Naive thymus-derived CD4-positive, alpha-beta T cell (primary cell): ENCODE results near the gene GNAO1. TPM values are rescaled to one million over a fixed set of nuclear protein-coding genes. Genes with fewer than 3 reads are reported as not detected.

Experiments used
- ATAC-seq: fragments of 150-1000 bp; cut with Tn5 transposase; 2 replicates; pipeline ENCODE4 v1.10.0; 2021; ENCODE audit warnings: mild to moderate bottlenecking, moderate library complexity
- CTCF ChIA-PET: fragments of 350-600 bp; sonication (Branson Sonifier 250); formaldehyde crosslinking; loops from one replicate; lab custom pipeline; 2021; ENCODE audit warnings: antibody characterized with exemption; lab: Charles Lee
- POLR2A ChIA-PET: fragments of 350-600 bp; sonication (Branson Sonifier 250); formaldehyde crosslinking; loops from one replicate; lab custom pipeline; 2021; ENCODE audit warnings: antibody characterized with exemption, inconsistent platforms; lab: Charles Lee
- DNase-seq, 9 donors: peaks; one replicate each; pipeline versions ENCODE4 v3.0.0 to v3.0.0-alpha.2; 2020 to 2022; ENCODE audit warnings: mixed read lengths in 1 of 9
- H3K27ac ChIP-seq: one replicate; pipeline ENCODE4 v1.7.0; 2013; ENCODE audit warnings: mild to moderate bottlenecking, low read depth, low read length, moderate library complexity
- H3K27me3 ChIP-seq, 2 donors: one replicate each; pipeline ENCODE4 v1.7.0; 2013; ENCODE audit warnings: low read length in 2 of 2, mild to moderate bottlenecking in 2 of 2, moderate library complexity in 2 of 2; ENCODE audit not compliant: control insufficient read depth in 2 of 2, insufficient read depth in 2 of 2
- H3K36me3 ChIP-seq, 3 experiments: 1 replicate in 2 of 3; 2 replicates in 1 of 3; pipeline ENCODE4 v1.7.0; 2013; ENCODE audit warnings: low read length in 3 of 3, mild to moderate bottlenecking in 3 of 3, moderate library complexity in 1 of 3; ENCODE audit not compliant: insufficient read depth in 3 of 3, control insufficient read depth in 2 of 3
- H3K4me1 ChIP-seq, 2 donors: one replicate each; pipeline ENCODE4 v1.7.0; 2013; ENCODE audit warnings: low read length in 2 of 2, mild to moderate bottlenecking in 2 of 2, moderate library complexity in 1 of 2; ENCODE audit not compliant: control insufficient read depth in 2 of 2, insufficient read depth in 2 of 2
- H3K4me3 ChIP-seq: 2 replicates; pipeline ENCODE4 v1.7.0; 2013; ENCODE audit warnings: mild to moderate bottlenecking, low read length
- H3K9me3 ChIP-seq, 3 experiments: 1 replicate in 2 of 3; 2 replicates in 1 of 3; pipeline ENCODE4 v1.7.0; 2013; ENCODE audit warnings: low read length in 3 of 3; ENCODE audit not compliant: control insufficient read depth in 2 of 3
- H3K27ac Mint-ChIP-seq, 9 donors: one replicate each; pipeline ENCODE4 v1.8.0; 2020 to 2022; ENCODE audit warnings: mixed read lengths in 9 of 9, mild to moderate bottlenecking in 8 of 9, moderate library complexity in 5 of 9, inconsistent platforms in 2 of 9
- H3K27me3 Mint-ChIP-seq, 5 donors: one replicate each; pipeline ENCODE4 v1.8.0; 2021 to 2022; ENCODE audit warnings: mixed read lengths in 5 of 5, mild to moderate bottlenecking in 1 of 5
- H3K36me3 Mint-ChIP-seq, 5 donors: one replicate each; pipeline ENCODE4 v1.8.0; 2020 to 2022; ENCODE audit warnings: mixed read lengths in 5 of 5, mild to moderate bottlenecking in 3 of 5, inconsistent platforms in 1 of 5
- H3K4me1 Mint-ChIP-seq, 7 donors: one replicate each; pipeline ENCODE4 v1.8.0; 2020 to 2022; ENCODE audit warnings: mixed read lengths in 7 of 7, mild to moderate bottlenecking in 3 of 7, inconsistent platforms in 1 of 7
- H3K4me3 Mint-ChIP-seq, 10 donors: one replicate each; pipeline ENCODE4 v1.8.0; 2020 to 2022; ENCODE audit warnings: mild to moderate bottlenecking in 10 of 10, mixed read lengths in 10 of 10, moderate library complexity in 6 of 10, inconsistent platforms in 2 of 10
- H3K9me3 Mint-ChIP-seq, 11 donors: one replicate each; pipeline ENCODE4 v1.8.0; 2020 to 2022; ENCODE audit warnings: mixed read lengths in 11 of 11, mild to moderate bottlenecking in 4 of 11, inconsistent platforms in 1 of 11, moderate library complexity in 1 of 11
- intact Hi-C, 2 donors: fragments of 100-400 bp; cut with micrococcal nuclease; formaldehyde crosslinking; loops; one replicate each; pipeline ENCODE4 v1.15.1; 2023
- polyA plus RNA-seq, 2 donors: library from polyadenylated mRNA; unstranded; fragments of 300-500 nt; fragmentation: Illumina TruSeq; gene quantifications; one replicate each; pipeline ENCODE4 v1.2.3, GENCODE V29; 2021
- total RNA-seq, 6 experiments: library from RNA in 5 of 6; stranded (reverse) in 5 of 6; gene quantifications; 1 replicate in 5 of 6; 2 replicates in 1 of 6; pipeline ENCODE4 v1.2.3 and lab custom pipeline; 2021 to 2026

Gene GNAO1
- total and polyA plus RNA-seq, 7 experiments from 2014 or later: 0.43 to 5.4 (median 0.80) TPM; not detected in 2

DNA sequence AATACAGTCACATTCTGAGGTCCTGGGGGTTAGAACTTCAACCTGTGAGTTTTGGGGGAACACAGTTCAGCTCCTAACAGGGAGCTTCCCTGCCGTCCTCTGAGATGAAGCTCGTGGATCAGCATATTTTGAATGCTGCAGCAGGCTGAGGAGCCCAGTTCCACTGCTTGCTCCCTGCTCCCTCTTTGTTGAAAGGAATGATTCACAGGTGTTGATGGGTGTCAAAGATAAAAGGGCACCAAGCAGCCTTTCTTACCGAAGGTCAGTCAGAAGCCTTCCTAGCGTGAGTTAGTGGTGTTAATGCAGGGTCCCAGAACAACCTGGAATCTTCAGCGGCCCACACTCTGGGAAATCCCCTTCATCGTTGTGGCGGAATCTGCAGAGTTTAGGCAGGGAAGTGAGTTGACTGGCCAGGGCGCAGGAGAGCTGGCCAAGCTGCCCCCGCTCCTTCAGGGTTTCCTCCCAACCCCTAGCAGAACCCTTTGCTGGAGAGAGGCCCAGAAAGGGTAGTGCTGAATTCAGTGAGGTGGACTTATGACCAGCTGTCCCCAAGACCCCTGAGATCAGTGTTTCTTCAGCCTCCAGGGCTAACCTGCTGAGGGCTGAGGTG is 114.8 kb downstream of the GNAO1 start:
- Mint-ChIP-seq H3K4me1 (no peaks in the 10 kb centered on the region), H3K27ac (no peak overlapping the region), H3K4me3 (no peak overlapping the region), H3K9me3 (peaks cover 0 to 3% (median 0%) of the 10 kb centered on the region in 11 donors), H3K36me3 (no peaks in the 10 kb centered on the region), H3K27me3 (peaks cover 0 to 11% (median 6%) of the 10 kb centered on the region in 5 donors)
- H3K9me3 ChIP-seq: no peaks in the 10 kb centered on the region
- intact Hi-C loops: no loop called here
- ChIA-PET CTCF (no interaction called here), POLR2A (no interaction called here)
- no peaks in the 10 kb centered on the region for H3K27me3 ChIP-seq
- H3K4me3 ChIP-seq: no peak overlapping the region
- ATAC-seq (no peak), DNase-seq (no peak)
- no peaks in the 10 kb centered on the region for H3K4me1 ChIP-seq
- no peak overlapping the region for H3K27ac ChIP-seq
- no peaks in the 10 kb centered on the region for H3K36me3 ChIP-seq

DNA sequence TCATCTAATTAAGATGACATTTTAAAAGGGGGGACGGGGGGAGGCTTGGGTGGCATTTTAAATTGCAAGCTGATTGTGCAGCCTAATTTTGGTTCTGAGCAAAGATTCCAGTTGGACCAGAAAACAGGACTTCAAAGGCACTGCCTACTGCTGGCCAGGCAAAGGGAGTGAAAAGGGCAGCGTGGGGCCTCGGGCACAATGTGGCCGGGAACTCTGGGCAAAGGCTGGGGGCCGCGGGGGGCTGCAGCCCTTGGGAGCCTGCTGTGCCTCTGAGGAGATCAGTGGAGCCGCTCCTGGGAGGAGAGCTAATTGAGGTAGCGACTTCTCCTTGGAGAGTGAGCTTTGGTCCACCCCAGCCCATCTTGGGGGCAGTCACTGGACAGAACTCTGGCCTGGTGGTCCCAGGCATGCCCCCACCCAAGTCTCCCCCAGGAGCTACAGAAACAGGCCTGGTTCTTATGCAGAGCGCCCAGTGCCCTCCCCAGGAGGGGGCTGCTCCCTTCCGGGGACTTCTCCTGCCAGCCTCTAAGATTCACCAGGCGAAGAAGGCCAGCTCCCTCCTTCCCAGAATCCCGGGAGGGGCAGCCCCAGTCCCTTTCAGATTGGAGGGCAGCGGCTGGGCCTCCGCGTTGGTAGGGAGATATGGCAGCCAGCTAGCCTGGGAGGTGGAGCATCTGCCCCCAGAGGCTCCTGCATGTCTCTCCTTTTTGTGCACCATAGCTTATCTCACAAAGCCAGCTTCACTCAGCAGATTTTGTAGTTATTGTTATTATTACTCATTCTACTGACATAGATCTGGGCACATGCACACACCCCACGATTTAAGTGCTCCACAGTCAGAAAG is 115.6 kb downstream of the GNAO1 start:
- H3K4me1 Mint-ChIP-seq: no peaks in the 10 kb centered on the region
- H3K9me3 Mint-ChIP-seq: peaks cover 0 to 3% (median 0%) of the 10 kb centered on the region in 11 donors
- H3K4me1 ChIP-seq: no peaks in the 10 kb centered on the region
- ATAC-seq: no peak
- H3K36me3 ChIP-seq: no peaks in the 10 kb centered on the region
- no peaks in the 10 kb centered on the region for H3K9me3 ChIP-seq
- POLR2A ChIA-PET: no interaction called here
- no peak overlapping the region for H3K27ac ChIP-seq
- no peak overlapping the region for H3K27ac Mint-ChIP-seq
- H3K4me3 ChIP-seq: no peak overlapping the region
- no peaks in the 10 kb centered on the region for H3K36me3 Mint-ChIP-seq
- H3K27me3 Mint-ChIP-seq: peaks cover 0 to 11% (median 6%) of the 10 kb centered on the region in 5 donors
- DNase-seq: no peak
- H3K27me3 ChIP-seq: no peaks in the 10 kb centered on the region
- CTCF ChIA-PET: interaction anchor here (1.0 to 2.4 kb wide), 3 partner anchors 8 to 842 kb away, joined by 3 to 6 read pairs (median 3); no protein-coding TSS in a partner anchor
- intact Hi-C loops: no loop called here
- H3K4me3 Mint-ChIP-seq: no peak overlapping the region

GRCh38 chr16:56307534-56307873 is 116.2 kb downstream of the GNAO1 start:
- Histone ChIP-seq H3K4me1 (no peaks in the 10 kb centered on the region), H3K4me3 (no peak overlapping the region), H3K27ac (no peak overlapping the region), H3K36me3 (no peaks in the 10 kb centered on the region), H3K27me3 (no peaks in the 10 kb centered on the region), H3K9me3 (no peaks in the 10 kb centered on the region)
- ATAC-seq: no peak
- Mint-ChIP-seq H3K4me1 (no peaks in the 10 kb centered on the region), H3K27me3 (peaks cover 0 to 11% (median 6%) of the 10 kb centered on the region in 5 donors), H3K27ac (no peak overlapping the region), H3K9me3 (peaks cover 0 to 3% (median 0%) of the 10 kb centered on the region in 11 donors), H3K4me3 (no peak overlapping the region), H3K36me3 (no peaks in the 10 kb centered on the region)
- POLR2A ChIA-PET: no interaction called here
- no peak for DNase-seq
- intact Hi-C loops: no loop called here
- CTCF ChIA-PET: interaction anchor here (1.0 to 2.4 kb wide), 3 partner anchors 8 to 843 kb away, joined by 3 to 6 read pairs (median 3); no protein-coding TSS in a partner anchor

GRCh38 chr16:56309008-56309407 is 117.7 kb downstream of the GNAO1 start:
- Mint-ChIP-seq H3K27me3 (peaks cover 0 to 9% (median 6%) of the 10 kb centered on the region in 5 donors), H3K36me3 (no peaks in the 10 kb centered on the region), H3K4me3 (no peak overlapping the region), H3K9me3 (peaks cover 0 to 3% (median 0%) of the 10 kb centered on the region in 11 donors), H3K27ac (no peak overlapping the region), H3K4me1 (no peaks in the 10 kb centered on the region)
- no peaks in the 10 kb centered on the region for H3K9me3 ChIP-seq
- CTCF ChIA-PET: interaction anchor here (2.4 kb wide), 1 partner anchor 10 kb away, joined by 6 read pairs; no protein-coding TSS in a partner anchor
- H3K36me3 ChIP-seq: no peaks in the 10 kb centered on the region
- DNase-seq: no peak
- intact Hi-C loops: no loop called here
- H3K27ac ChIP-seq: no peak overlapping the region
- POLR2A ChIA-PET: no interaction called here
- H3K27me3 ChIP-seq: no peaks in the 10 kb centered on the region
- ATAC-seq: no peak
- H3K4me1 ChIP-seq: no peaks in the 10 kb centered on the region
- no peak overlapping the region for H3K4me3 ChIP-seq

DNA sequence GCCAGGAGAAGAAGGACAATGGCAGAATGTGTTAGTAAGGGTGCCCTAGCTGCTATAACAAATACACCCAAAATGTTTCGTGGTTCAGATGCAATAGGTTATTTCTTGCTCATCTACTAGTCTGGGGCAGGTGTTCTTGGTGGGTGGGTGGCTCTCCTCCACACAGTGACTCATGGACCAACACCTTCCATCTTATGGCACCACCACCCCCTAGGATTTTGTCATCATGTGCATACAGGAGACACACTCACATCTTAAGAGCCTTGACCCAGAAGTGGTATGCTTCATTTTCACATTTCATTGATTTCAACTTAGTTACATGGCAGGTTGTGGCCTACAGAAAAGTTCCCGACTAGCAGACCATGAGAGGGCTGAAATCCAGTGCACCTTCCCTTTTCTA is 119.4 kb downstream of the GNAO1 start:
- H3K4me1 Mint-ChIP-seq: no peaks in the 10 kb centered on the region
- POLR2A ChIA-PET: no interaction called here

DNA sequence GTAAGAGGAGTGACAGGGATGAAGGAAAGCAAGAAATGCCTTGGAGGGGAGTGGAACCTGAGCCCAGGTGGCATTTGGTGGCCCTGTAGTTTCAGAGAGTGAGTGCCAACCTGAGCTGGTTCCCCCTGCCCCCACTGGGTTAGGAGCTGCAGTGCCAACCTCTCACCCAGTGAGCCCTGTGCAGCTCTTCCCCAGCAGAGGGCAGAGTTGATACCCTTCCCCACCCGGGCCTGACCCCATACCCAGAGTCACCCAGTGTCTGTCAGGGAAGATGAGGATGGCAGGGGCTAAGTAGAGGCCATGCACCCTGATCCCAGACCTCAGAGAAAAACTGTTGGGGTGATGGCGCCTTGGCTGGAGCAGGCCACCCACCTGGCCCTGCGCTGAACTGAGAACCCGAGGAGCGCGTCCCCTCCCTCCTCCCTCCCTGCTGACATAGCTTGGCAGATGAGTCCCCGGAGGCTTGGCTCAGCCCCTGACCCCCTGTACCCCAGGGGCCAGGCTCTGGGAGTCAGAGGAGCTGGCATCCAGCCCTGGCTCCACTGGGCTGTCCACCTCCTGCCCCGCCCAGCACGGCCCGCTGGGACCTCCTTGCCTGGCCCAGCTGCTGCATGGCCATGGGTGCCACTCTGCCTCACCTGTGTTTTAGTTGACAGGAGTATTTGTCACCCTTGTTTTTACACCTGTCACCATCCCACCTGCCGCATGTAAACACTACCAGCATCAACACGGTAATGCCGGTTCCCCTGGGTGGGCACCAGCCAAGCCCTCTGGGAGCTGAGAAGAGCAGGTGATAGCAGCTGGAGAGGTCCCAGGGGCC is 120.1 kb downstream of the GNAO1 start:
- H3K36me3 Mint-ChIP-seq: no peaks in the 10 kb centered on the region
- H3K27me3 ChIP-seq: no peaks in the 10 kb centered on the region
- no peak overlapping the region for H3K4me3 ChIP-seq
- no peak overlapping the region for H3K27ac ChIP-seq
- no peaks in the 10 kb centered on the region for H3K36me3 ChIP-seq
- peaks cover 0 to 3% (median 0%) of the 10 kb centered on the region in 11 donors for H3K9me3 Mint-ChIP-seq
- no peak for ATAC-seq
- H3K4me3 Mint-ChIP-seq: no peak overlapping the region
- no peaks in the 10 kb centered on the region for H3K4me1 Mint-ChIP-seq
- intact Hi-C loops: no loop called here
- POLR2A ChIA-PET: no interaction called here
- peaks cover 0 to 9% (median 6%) of the 10 kb centered on the region in 5 donors for H3K27me3 Mint-ChIP-seq
- no peak overlapping the region for H3K27ac Mint-ChIP-seq
- CTCF ChIA-PET: interaction anchor here (0.7 kb wide), 1 partner anchor 244 kb away, joined by 3 read pairs; no protein-coding TSS in a partner anchor
- no peaks in the 10 kb centered on the region for H3K9me3 ChIP-seq
- no peaks in the 10 kb centered on the region for H3K4me1 ChIP-seq
- DNase-seq: no peak

More for the DNA sequence above, 119.4 kb downstream of the GNAO1 start:
- Mint-ChIP-seq H3K27ac (no peak overlapping the region), H3K27me3 (peaks cover 0 to 9% (median 6%) of the 10 kb centered on the region in 5 donors), H3K9me3 (peaks cover 0 to 3% (median 0%) of the 10 kb centered on the region in 11 donors), H3K36me3 (no peaks in the 10 kb centered on the region), H3K4me3 (no peak overlapping the region)
- Histone ChIP-seq H3K4me3 (no peak overlapping the region), H3K27me3 (no peaks in the 10 kb centered on the region), H3K27ac (no peak overlapping the region), H3K36me3 (no peaks in the 10 kb centered on the region), H3K9me3 (no peaks in the 10 kb centered on the region), H3K4me1 (no peaks in the 10 kb centered on the region)
- DNase-seq (no peak), ATAC-seq (no peak)
- CTCF ChIA-PET: no interaction called here
- intact Hi-C loops: no loop called here
